GM18505 (cell line): ENCODE results near the gene FBXL14.
"Not testable (repeated sequence)": the region's sequence is repeated elsewhere in the genome, so short reads cannot be mapped to it uniquely, and the experiment has no call there.

Experiments
- ATAC-seq: cut with Tn5 transposase; IDR thresholded peaks from one replicate; pipeline ENCODE4 v1.9.1; 2021; ENCODE audit not compliant: unreplicated experiment
- POLR2A ChIP-seq: IDR thresholded peaks from 4 replicates; pipeline ENCODE4 v1.6.1; 2011; ENCODE audit warnings: borderline replicate concordance; ENCODE audit not compliant: insufficient read depth, insufficient read length; ENCODE audit errors: extremely low read depth

Gene FBXL14

DNA sequence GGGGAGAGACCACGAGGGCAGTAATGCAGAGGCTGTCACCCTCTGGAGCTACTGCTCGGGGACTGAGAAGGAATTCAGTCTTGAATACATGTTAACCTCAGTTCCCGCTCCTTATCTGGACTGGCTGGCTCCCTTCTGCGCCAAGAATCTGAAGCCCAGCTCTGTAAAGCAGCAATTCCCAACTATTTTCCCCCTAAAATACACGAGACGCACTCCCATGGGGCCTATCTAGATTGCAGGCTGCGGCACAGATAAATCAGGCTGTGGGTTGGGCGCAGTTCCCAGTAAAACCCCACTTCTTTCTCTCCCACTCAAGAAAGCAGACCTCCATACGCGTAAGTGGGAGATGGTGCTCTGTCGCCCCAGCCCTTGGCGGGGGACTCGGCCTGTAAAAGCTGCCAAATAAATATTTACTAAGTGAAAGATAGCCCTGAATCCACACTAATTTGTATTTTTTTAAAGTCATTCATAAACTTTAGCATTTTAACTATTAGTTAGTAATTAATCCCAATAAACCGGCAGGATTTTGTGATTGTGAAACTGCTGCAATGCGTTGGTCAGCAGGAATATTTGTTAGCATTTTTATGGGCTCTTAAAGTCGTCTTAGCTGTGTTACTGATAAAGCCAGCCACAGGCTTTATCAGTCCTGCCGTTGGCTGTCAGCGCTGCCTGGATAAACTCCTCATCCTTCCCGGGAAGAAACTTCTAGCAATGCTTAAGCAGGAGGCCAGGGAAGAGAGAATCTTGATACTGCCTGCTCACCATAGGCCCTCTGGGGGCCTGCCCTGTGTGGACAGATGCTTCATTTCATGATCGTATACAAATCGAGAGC is 17.8 kb downstream of the FBXL14 start:
- ATAC-seq: no peak
- TF ChIP-seq POLR2A: no peak

DNA sequence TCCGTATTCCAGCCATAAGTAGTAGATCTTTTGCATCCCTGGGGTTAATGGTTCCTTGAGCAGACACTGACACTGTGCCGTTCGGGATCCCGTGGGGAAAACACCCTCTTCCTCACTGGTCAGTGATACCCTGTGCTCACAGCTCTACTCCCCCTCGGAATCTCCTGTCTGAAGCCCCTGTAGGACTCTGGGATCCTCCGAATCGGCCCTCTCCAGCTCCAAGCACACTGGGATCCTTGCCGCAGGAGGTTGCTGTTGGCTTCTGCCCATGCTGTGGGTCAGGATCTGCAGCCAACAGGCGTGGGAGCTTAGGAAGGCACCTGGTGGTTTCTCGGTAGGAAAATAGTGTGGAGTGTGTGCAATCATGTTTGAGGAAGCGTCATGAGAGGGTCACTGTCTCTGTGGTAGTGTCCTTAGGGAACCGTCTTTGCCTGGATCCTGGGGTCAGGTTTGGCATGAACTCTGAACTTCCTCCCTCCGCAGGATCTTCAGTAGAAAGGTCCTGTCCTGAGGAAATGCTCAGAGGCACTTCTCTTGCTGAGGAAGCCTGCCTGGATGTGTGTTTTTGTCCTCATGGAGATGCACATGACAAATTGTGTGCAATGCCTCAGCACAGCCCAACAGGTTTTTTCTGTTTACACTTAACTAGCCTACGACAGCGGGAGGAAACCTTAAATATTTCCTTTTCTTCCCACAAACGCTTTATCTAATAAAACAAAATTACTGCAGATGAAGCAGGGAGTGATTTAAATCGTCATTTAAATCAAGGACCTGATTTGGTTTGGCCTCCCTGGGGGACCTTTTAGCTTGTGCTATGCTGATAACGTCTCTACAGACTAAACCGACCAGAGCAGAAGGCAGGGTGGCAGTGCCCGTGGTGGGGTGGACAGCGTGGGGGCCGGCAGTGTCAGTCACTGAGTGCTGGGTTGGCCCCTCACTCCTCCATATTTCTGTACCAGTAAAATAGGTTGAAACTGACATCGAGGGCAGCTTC is 18.7 kb downstream of the FBXL14 start:
- ATAC-seq: no peak
- no peak for TF ChIP-seq POLR2A

DNA sequence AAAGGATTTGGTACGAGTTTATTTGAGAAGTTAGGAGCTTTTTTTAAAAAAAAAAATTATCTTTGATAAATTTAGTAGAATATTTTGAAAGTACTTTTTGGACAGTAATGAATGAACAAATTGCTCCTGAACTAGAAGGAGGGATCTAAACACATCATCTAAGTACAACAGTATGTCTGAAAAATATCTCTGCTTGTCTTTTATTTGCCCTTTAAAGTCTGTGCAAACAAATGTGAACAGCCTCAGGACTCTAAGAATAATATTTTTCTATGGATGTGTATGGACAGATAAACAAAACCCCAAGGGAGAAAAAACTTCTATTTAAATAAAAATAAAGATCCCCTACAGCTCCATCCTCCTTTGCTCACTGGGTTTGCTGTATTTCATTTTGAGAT is 19.5 kb downstream of the FBXL14 start:
- TF ChIP-seq POLR2A: no peak
- no peak for ATAC-seq

DNA sequence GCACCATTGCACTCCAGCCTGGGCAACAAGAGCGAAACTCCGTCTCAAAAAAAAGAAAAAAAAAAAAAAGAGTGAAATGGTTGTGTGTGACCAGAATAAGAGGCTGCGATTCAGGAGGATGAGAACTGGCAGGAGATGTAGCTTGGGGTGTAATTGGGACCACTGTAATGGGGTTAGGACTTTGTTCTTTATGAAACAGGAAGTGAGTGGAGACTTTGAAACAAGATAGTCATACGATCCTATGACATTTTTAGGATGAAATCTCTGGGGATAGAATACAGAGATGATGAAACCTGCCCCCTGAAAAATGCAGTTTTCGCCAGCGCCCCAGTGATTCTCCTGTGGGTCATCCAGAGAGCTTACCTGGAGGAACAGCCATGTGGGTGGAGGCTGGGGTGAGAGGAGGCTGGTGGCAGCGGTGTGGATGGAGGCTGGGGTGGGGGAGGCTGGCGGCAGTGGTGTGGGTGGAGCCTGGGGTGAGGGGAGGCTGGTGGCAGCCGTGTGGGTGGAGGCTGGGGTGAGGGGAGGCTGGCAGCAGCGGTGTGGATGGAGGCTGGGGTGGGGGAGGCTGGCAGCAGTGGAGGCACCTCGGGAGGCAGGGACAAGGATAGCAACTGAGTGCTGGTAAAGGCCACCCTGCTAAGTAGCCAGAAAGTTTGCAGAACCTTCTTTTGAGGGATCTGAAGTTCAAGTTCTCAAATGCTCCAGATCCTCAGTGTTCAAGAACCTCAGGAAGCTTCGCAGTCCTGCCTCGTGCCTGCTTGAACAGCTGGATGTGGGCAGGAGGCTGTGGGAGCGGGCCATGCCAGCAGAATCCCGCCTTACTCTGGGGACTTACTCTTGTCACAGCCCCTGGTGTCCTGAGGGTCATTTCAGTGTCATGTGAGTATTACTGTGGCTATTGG is 20.2 kb downstream of the FBXL14 start:
- ATAC-seq: no peak
- no peak for TF ChIP-seq POLR2A

DNA sequence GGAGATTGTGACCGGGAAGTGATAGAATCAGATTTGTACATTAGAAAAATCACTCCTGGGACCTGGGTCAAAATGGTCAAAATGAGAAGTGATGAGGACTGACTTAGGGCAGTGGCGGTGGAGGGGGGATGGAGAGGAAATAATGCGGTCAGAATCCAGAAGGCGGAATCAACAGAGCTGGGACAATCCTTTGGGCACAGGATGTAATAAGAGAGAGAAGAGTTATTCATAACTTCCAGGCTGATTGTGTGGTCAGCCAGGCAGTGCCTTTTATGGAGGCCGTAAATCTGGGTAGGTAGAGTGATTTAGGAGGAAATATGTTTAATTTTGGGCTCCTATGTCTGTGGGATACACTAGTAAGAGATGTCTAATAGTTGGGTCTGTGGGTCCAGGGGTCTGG is 21.6 kb downstream of the FBXL14 start:
- no peak for TF ChIP-seq POLR2A
- ATAC-seq: no peak

DNA sequence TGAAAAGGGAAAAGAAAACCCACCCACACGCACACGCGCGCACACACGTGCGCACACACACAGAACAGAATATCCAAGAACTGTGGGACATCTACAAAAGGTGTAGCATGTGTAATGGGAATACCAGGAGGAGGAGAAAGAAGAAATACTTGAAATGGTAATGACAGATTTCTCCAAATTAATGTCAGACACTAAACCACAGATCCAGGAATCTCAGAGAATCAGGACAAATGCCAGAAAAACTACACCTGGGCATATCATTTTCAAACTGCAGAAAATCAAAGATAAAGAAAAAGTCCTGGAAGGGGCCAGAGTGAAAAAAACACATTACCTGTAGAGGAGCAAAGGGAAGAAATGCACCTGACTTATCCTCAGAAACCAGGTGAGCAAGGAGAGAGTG is 26.5 kb downstream of the FBXL14 start:
- ATAC-seq: no peak

DNA sequence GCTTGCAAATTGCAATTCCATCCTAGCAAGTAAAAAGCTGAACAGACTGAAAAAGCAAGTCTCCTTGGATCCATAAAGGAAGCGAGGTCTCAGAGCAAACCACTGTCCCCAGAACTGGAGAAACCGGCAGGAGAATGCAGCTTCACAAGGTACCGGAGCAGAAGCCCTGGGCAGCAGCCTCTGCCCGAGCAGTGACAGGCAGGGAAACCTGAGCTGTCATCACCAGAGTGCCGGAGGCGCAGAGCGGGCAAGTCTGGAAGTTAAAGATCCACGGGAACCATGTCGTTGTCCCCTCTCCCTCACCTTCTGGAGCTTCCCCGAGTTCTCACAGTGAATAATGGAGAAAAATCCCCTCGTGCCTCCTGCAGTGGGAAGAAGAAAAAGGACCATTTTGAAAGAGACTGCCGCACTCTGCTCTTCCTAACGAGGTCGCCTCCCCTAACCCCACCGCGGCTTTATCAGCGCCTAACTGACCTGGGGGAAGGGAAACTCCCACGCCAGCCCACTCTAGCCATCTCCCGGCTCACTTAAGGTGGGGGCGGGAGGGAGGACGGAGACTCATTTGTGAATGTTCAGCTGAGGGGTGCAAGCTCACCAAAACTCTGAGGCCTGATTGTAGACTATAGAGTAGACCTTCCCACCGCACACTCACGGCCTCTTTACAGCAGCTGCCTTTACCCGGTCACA is 27.8 kb downstream of the FBXL14 start:
- no peak for TF ChIP-seq POLR2A
- no peak for ATAC-seq

More for the DNA sequence above, 26.5 kb downstream of the FBXL14 start:
- no peak for TF ChIP-seq POLR2A

DNA sequence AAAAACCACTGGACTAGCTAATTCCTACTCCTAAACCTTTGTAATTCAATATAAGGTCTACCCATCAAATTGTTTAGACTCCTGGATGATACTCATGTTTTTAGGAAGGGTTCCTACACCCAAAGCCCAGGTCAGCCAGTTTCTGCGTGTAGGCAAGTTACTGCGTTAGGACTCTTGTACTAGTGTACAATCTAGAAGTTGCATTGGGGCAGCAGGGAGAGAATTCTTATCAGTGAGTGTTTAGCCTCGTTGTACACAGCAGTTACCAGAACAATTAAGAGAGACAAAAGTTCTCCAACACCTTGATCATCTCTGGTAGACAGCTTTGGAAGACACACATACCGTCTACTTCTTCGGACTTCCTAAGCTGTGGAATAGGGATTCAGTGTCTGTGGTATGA is 29.2 kb downstream of the FBXL14 start:
- TF ChIP-seq POLR2A: no peak
- no peak for ATAC-seq

DNA sequence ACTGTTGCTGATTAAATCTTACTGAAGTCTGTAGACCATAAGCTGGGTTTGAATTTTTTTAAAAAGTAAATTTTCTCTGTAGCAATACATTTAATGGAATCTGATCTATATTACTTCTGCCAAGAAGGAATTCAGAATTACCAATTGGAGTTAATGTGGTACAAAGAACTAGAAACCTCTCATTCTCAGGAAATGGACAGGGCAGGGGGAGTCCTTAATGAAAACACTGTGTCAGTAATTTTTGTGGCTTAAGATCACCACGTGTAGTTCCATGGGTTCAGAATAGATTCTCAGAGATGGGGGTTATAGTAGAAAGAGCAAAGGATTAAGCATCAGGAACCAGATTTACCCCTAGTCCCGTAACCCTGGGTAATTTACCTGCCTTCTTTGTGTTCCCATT is 30.3 kb downstream of the FBXL14 start:
- no peak for TF ChIP-seq POLR2A
- ATAC-seq: no peak

DNA sequence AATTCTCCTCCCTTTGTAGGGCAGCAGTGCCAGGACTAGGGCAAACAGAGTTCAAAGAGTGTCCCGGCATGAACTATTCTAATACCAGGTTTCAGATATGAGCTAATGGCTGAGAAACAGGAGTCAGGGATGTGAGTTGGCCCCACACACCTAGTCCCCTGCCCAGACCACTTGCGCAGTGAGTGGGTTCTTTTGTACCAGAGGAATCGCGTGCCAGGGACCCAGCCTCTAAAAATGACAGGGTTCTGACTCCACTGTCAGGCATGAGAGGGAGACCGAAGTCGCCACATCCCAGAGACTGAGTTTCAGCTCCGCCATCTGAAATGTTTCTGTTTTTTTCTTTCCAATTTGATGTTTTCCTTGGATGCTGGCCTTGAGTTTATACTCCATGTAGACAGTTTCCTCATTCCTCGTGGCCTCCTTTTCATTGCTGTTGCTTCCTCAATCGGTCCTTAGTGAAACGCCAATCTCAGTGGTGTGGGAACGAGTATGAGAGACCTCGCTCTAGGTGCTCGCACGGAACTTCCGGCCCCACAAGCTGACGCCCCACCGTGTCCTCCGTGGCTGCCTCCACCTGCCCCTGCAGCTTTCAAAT is 31.5 kb downstream of the FBXL14 start:
- TF ChIP-seq POLR2A: no peak
- ATAC-seq: no peak

DNA sequence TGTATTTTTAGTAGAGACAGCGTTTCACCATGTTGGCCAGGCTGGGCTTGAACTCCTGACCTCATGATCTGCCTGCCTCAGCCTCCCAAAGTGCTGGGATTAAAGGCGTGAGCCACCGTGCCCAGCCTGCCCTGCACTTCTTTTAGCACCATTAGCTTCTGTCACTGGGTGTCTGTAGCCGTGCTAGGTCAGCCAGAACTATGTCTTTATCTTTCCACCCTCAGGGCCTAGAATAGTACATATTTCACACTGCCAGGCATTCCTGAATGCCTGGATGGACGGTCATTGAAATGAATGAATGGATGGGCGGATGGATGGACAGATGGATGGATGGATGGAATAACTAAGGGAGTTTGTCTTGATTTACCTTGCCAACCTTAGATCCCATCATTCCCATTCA is 33.7 kb downstream of the FBXL14 start:
- no peak for TF ChIP-seq POLR2A
- no peak for ATAC-seq

DNA sequence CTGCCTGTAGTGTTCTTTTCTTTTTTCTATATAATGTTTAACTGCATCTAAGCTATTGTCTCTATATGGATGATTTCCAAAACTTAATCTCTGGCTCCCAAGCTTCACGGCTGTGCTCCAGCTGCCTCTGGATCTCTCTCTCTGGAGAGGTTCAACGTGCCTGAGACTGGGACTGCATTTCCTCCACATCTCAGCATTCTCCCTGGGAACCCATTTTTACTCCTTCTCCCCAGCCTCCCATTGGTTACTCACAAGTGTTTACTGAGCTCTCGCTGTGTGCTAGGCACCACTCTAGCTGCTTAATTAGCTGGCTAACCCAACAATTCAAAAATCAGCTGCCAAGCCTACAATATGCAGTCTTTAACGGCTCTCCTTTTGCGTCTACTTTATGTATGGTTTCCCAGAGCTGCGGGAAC is 34.7 kb downstream of the FBXL14 start:
- no peak for ATAC-seq
- TF ChIP-seq POLR2A: no peak

DNA sequence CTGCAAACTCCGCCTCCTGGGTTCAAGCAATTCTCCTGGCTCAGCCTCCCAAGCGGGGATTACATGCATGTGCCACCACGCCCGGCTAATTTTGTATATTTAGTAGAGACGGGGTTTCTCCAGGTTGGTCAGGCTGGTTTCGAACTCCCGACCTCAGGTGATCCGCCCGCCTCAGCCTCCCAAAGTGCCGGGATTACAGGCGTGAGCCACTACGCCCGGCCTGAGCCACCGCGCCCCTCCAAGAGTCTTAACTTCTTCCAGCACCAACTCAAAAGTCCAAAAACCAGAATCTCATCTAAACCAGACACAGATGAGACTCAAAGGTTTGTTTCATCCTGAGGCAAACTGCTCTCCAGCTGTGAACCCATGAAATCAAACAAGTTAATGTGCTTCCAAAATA is 36.3 kb downstream of the FBXL14 start:
- not testable (repeated sequence) for ATAC-seq
